ENCODE data around the gene FCHSD2. TPM values are rescaled to one million over a fixed set of nuclear protein-coding genes. Genes with fewer than 3 reads are reported as not detected.

Gene FCHSD2
- total and polyA plus RNA-seq, 2 of the 13 experiments (the other 11 are each of a cell fraction or from before 2014, with no cell fraction given): 20.5 to 24.8 TPM

DNA sequence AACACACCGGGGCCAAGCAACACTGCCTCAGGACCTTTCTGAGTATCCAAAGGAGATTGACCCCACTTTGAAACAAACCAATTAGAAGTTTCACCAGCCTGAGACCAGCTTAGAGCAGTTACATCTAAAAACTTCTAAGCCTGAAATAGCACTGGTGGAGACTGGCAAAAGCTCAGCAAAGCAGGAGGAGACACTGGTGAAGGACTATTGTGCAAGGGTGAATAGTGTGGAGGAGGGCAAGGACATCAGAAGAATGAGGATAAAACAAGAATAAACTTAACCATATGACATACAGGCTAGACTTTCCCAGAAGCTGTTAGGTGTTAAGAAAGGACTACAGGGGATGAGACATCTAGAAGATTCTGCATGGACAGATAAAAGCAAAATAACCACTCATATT lies 152.4 kb downstream of the FCHSD2 start:
- no peak overlapping the region for H3K9ac ChIP-seq (ENCODE audit: insufficient read depth, low read depth, low read length)
- peaks cover 13 to 41% of the 10 kb centered on the region in 2 experiments for H3K36me3 ChIP-seq (replicated peaks in 1 of 2; ENCODE audit: control insufficient read depth in 1 of 2, insufficient read depth in 2 of 2, low read length in 2 of 2)
- intact Hi-C loops (cut with micrococcal nuclease; ENCODE audit: unreplicated experiment): no loop called here
- H2AFZ ChIP-seq (ENCODE audit: low read length): no peak overlapping the region
- ATAC-seq: no peak
- in situ Hi-C loops (cut with HindIII; ENCODE audit: extremely low pct_ligation_motif_present, low pct_unique_long_range_greater_than_20kb): no loop called here
- no peak for DNase-seq (ENCODE audit: low spot score)
- no peaks in the 10 kb centered on the region for H3K9me3 ChIP-seq (ENCODE audit: low read length)
- BruUV-seq (replicated peaks): no TSS peak
- peaks cover 11% of the 10 kb centered on the region for H3K79me2 ChIP-seq (ENCODE audit: insufficient read depth, low read length)
- H3K27ac ChIP-seq (ENCODE audit: extremely low read length, insufficient read depth, low read length): no peak overlapping the region
- no peaks in the 10 kb centered on the region for H3K27me3 ChIP-seq (ENCODE audit: control insufficient read depth in 1 of 2, insufficient read depth in 2 of 2, low read length in 2 of 2)
- CTCF ChIA-PET (ENCODE audit: low intra/inter-chr PET ratio, low total read pairs): no interaction called here
- POLR2A ChIA-PET: no interaction called here
- no peak overlapping the region for H3K4me3 ChIP-seq (replicated peaks in 1 of 3; ENCODE audit: insufficient read depth in 1 of 3, low read depth in 2 of 3, low read length in 3 of 3)
- 100% methylated on average over 1 of the region's 1 CpG for WGBS (ENCODE audit: low lambda C conversion rate)
- H3K4me1 ChIP-seq (ENCODE audit: insufficient read depth, low read length): peaks cover 6% of the 10 kb centered on the region; the same call in 1 of the 2 replicates
- no peak overlapping the region for H3K4me2 ChIP-seq (ENCODE audit: low read depth, low read length)
- H4K20me1 ChIP-seq (ENCODE audit: insufficient read depth, low read length): no peaks in the 10 kb centered on the region; the same call in 1 of the 2 replicates
- no peak for FAIRE-seq
- TF ChIP-seq NCOR1 (IDR thresholded peaks at IDR 0.05; ENCODE audit: borderline replicate concordance, low read length): no peak
- TF ChIP-seq, protein P1, sequence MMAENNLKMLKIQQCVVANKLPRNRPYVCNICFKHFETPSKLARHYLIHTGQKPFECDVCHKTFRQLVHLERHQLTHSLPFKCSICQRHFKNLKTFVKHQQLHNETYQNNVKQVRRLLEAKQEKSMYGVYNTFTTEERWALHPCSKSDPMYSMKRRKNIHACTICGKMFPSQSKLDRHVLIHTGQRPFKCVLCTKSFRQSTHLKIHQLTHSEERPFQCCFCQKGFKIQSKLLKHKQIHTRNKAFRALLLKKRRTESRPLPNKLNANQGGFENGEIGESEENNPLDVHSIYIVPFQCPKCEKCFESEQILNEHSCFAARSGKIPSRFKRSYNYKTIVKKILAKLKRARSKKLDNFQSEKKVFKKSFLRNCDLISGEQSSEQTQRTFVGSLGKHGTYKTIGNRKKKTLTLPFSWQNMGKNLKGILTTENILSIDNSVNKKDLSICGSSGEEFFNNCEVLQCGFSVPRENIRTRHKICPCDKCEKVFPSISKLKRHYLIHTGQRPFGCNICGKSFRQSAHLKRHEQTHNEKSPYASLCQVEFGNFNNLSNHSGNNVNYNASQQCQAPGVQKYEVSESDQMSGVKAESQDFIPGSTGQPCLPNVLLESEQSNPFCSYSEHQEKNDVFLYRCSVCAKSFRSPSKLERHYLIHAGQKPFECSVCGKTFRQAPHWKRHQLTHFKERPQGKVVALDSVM (CRISPR knock-in tag; IDR thresholded peaks at IDR 0.05): no peak
- TF ChIP-seq ZNF333 (CRISPR knock-in tag; IDR thresholded peaks at IDR 0.05; ENCODE audit: borderline replicate concordance): no peak
- no peak for TF ChIP-seq KLF12 (CRISPR knock-in tag; IDR thresholded peaks at IDR 0.05; ENCODE audit: borderline replicate concordance)
- no peak for TF ChIP-seq ZNF432 (CRISPR knock-in tag; IDR thresholded peaks at IDR 0.05; ENCODE audit: borderline replicate concordance)
- no peak for TF ChIP-seq REL (CRISPR knock-in tag; conservative IDR thresholded peaks at IDR 0.05)
- no peak for TF ChIP-seq FOXC1 (CRISPR knock-in tag; IDR thresholded peaks at IDR 0.05; ENCODE audit: borderline replicate concordance)
- no peak for TF ChIP-seq MLLT10 (CRISPR knock-in tag; IDR thresholded peaks at IDR 0.05)
- TF ChIP-seq, protein P2, sequence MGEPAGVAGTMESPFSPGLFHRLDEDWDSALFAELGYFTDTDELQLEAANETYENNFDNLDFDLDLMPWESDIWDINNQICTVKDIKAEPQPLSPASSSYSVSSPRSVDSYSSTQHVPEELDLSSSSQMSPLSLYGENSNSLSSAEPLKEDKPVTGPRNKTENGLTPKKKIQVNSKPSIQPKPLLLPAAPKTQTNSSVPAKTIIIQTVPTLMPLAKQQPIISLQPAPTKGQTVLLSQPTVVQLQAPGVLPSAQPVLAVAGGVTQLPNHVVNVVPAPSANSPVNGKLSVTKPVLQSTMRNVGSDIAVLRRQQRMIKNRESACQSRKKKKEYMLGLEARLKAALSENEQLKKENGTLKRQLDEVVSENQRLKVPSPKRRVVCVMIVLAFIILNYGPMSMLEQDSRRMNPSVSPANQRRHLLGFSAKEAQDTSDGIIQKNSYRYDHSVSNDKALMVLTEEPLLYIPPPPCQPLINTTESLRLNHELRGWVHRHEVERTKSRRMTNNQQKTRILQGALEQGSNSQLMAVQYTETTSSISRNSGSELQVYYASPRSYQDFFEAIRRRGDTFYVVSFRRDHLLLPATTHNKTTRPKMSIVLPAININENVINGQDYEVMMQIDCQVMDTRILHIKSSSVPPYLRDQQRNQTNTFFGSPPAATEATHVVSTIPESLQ (CRISPR knock-in tag; conservative IDR thresholded peaks at IDR 0.05): no peak
- no peak for TF ChIP-seq ZBTB7A (CRISPR knock-in tag; IDR thresholded peaks at IDR 0.05)
- no peak for TF ChIP-seq AFF4 (CRISPR knock-in tag; IDR thresholded peaks at IDR 0.05)
- no peak for TF ChIP-seq ZIK1 (CRISPR knock-in tag; IDR thresholded peaks at IDR 0.05; ENCODE audit: borderline replicate concordance, low read depth)
